HG03432 (cell line): ENCODE data around the gene ULK3.

ENCODE experiments used
- ATAC-seq: cut with Tn5 transposase; IDR thresholded peaks from one replicate; pipeline ENCODE4 v1.9.1; 2021; ENCODE audit warnings: mild to moderate bottlenecking, moderate library complexity; ENCODE audit not compliant: unreplicated experiment

ULK3 gene

GRCh38 chr15:74841891-74842373 lies 1.0 kb downstream of the ULK3 start:
- ATAC-seq: no peak

GRCh38 chr15:74840851-74841775 lies 1.8 kb downstream of the ULK3 start:
- ATAC-seq: no peak

- no peak for ATAC-seq
Observed at GRCh38 chr15:74839526-74840395, 3.2 kb downstream of the ULK3 start.

GRCh38 chr15:74838746-74839525 lies 4.0 kb downstream of the ULK3 start:
- no peak for ATAC-seq

- ATAC-seq: no peak
Observed at GRCh38 chr15:74838137-74838516, 4.8 kb downstream of the ULK3 start.

- no peak for ATAC-seq
Observed at GRCh38 chr15:74837482-74838136, 5.3 kb downstream of the ULK3 start.

GRCh38 chr15:74836846-74837245 lies 6.1 kb downstream of the ULK3 start:
- ATAC-seq: no peak

GRCh38 chr15:74835312-74835823 lies 7.6 kb downstream of the ULK3 start:
- ATAC-seq: no peak

GRCh38 chr15:74833376-74834107 lies 9.4 kb downstream of the ULK3 start:
- ATAC-seq: no peak

- no peak for ATAC-seq
Observed at GRCh38 chr15:74832826-74833225, 10.1 kb downstream of the ULK3 start.

GRCh38 chr15:74831813-74832495 lies 11.0 kb downstream of the ULK3 start:
- no peak for ATAC-seq

- no peak for ATAC-seq
Observed at GRCh38 chr15:74830868-74831267, 12.1 kb downstream of the ULK3 start.

- ATAC-seq: no peak
Observed at GRCh38 chr15:74829991-74830390, 13.0 kb downstream of the ULK3 start.

- no peak for ATAC-seq
Observed at GRCh38 chr15:74829486-74829885, 13.5 kb downstream of the ULK3 start.

GRCh38 chr15:74828835-74829234 lies 14.1 kb downstream of the ULK3 start:
- ATAC-seq: no peak

GRCh38 chr15:74827614-74828013 lies 15.3 kb downstream of the ULK3 start:
- no peak for ATAC-seq

GRCh38 chr15:74826921-74827320 lies 16.0 kb downstream of the ULK3 start:
- ATAC-seq: no peak

- no peak for ATAC-seq
Observed at GRCh38 chr15:74826364-74826819, 16.6 kb downstream of the ULK3 start, which contains the start of gene CPLX3. Gene CPLX3, plus strand, starts transcription at chr15:74826627. Its CDS starts 77 bp downstream, at chr15:74826704.

GRCh38 chr15:74825866-74826265 lies 17.1 kb downstream of the ULK3 start:
- ATAC-seq: no peak
